ENCODE results near the gene ZNF609. TPM values are rescaled to one million over a fixed set of nuclear protein-coding genes. Genes with fewer than 3 reads are reported as not detected.

ZNF609 gene
- total and polyA plus RNA-seq, 4 donors = 4.6 to 18.1 (median 8.0) TPM

GRCh38 chr15:64621056-64621455 lies 160.7 kb downstream of the ZNF609 start (continued):
- TF ChIP-seq REST (IDR thresholded peaks at IDR 0.05) (no peak), ZBTB33 (IDR thresholded peaks at IDR 0.05) (no peak), MAX (IDR thresholded peaks at IDR 0.05) (no peak), NR2F2 (IDR thresholded peaks at IDR 0.05) (no peak), RAD21 (IDR thresholded peaks at IDR 0.05) (no peak), GABPA (IDR thresholded peaks at IDR 0.05 in 1 of 2, conservative IDR thresholded peaks at IDR 0.05 in 1 of 2) (no peak), HNF4A (conservative IDR thresholded peaks at IDR 0.05) (no peak)

GRCh38 chr15:64622410-64623260 lies 162.3 kb downstream of the ZNF609 start:
- WGBS = 78% methylated on average over 7 of the region's 7 CpGs
- TF ChIP-seq FOXA2 (IDR thresholded peaks at IDR 0.05) (no peak), MAX (IDR thresholded peaks at IDR 0.05) (no peak), RXRA (IDR thresholded peaks at IDR 0.05) (no peak), HNF4G (IDR thresholded peaks at IDR 0.05) (no peak), ATF3 (IDR thresholded peaks at IDR 0.05) (no peak), GABPA (IDR thresholded peaks at IDR 0.05 in 1 of 2, conservative IDR thresholded peaks at IDR 0.05 in 1 of 2) (no peak), EGR1 (IDR thresholded peaks at IDR 0.05; ENCODE audit: low read depth in 2 of 2) (no peak), HNF4A (conservative IDR thresholded peaks at IDR 0.05) (no peak), SP1 (IDR thresholded peaks at IDR 0.05) (no peak), FOXA1 (IDR thresholded peaks at IDR 0.05) (no peak), NR2F2 (IDR thresholded peaks at IDR 0.05) (no peak), REST (IDR thresholded peaks at IDR 0.05) (no peak), YY1 (IDR thresholded peaks at IDR 0.05) (no peak), CTCF (IDR thresholded peaks at IDR 0.05; ENCODE audit: low read depth, low read length, missing input control) (no peak)
- Histone ChIP-seq H3K4me1 (ENCODE audit: control insufficient read depth in 4 of 4, insufficient read depth in 4 of 4, low read length in 3 of 4) (peaks cover 0 to 8% (median 0%) of the 10 kb centered on the region in 4 donors), H3K27ac (ENCODE audit: low read depth in 1 of 2, low read length in 2 of 2) (no peak overlapping the region), H3K9ac (ENCODE audit: low read depth in 1 of 2, low read length in 2 of 2) (no peak overlapping the region), H3K36me3 (ENCODE audit: control insufficient read depth in 4 of 4, insufficient read depth in 3 of 4, low read depth in 1 of 4, low read length in 3 of 4) (peaks cover 0 to 10% (median 1%) of the 10 kb centered on the region in 4 donors), H3K4me3 (ENCODE audit: low read depth in 1 of 3, low read length in 3 of 3) (no peak overlapping the region), H3K9me3 (ENCODE audit: control insufficient read depth in 4 of 4, low read length in 3 of 4) (no peaks in the 10 kb centered on the region), H3K27me3 (ENCODE audit: control insufficient read depth in 4 of 4, insufficient read depth in 4 of 4, low read length in 3 of 4) (no peaks in the 10 kb centered on the region)
- no peak for DNase-seq (ENCODE audit: low spot score)

All from liver (tissue), 9 donors.